ENCODE data around the gene DMD.

The DMD gene

GRCh38 chrX:31222946-31223345 is 1988.4 kb downstream of the DMD start:
- no peak overlapping the region for H3K4me3 ChIP-seq (ENCODE audit: low read depth, low read length)
- TF ChIP-seq CTCF (IDR thresholded peaks at IDR 0.05; ENCODE audit: insufficient read depth, low read depth, low read length, missing control alignments): no peak
- DNase-seq (ENCODE audit: low read depth): no peak

- no peak for TF ChIP-seq CTCF (IDR thresholded peaks at IDR 0.05; ENCODE audit: insufficient read depth, low read depth, low read length, missing control alignments)
- no peak for DNase-seq (ENCODE audit: low read depth)
Observed at GRCh38 chrX:31219174-31219573, 1992.2 kb downstream of the DMD start.

GRCh38 chrX:31217084-31217483 is 1994.3 kb downstream of the DMD start:
- TF ChIP-seq CTCF (IDR thresholded peaks at IDR 0.05; ENCODE audit: insufficient read depth, low read depth, low read length, missing control alignments): no peak
- no peak for DNase-seq (ENCODE audit: low read depth)
- no peak overlapping the region for H3K4me3 ChIP-seq (ENCODE audit: low read depth, low read length)

More at GRCh38 chrX:31219174-31219573, 1992.2 kb downstream of the DMD start:
- no peak overlapping the region for H3K4me3 ChIP-seq (ENCODE audit: low read depth, low read length)

GRCh38 chrX:31215277-31215815 is 1996.0 kb downstream of the DMD start:
- no peak for DNase-seq (ENCODE audit: low read depth)
- no peak overlapping the region for H3K4me3 ChIP-seq (ENCODE audit: low read depth, low read length)
- no peak for TF ChIP-seq CTCF (IDR thresholded peaks at IDR 0.05; ENCODE audit: insufficient read depth, low read depth, low read length, missing control alignments)

- peak; percentile 50 for TF ChIP-seq CTCF (IDR thresholded peaks at IDR 0.05; ENCODE audit: insufficient read depth, low read depth, low read length, missing control alignments)
- H3K4me3 ChIP-seq (ENCODE audit: low read depth, low read length): no peak overlapping the region
- DNase-seq (ENCODE audit: low read depth): peak; percentile 36
Observed at GRCh38 chrX:31213941-31214340, 1997.4 kb downstream of the DMD start.

- no peak overlapping the region for H3K4me3 ChIP-seq (ENCODE audit: low read depth, low read length)
- no peak for TF ChIP-seq CTCF (IDR thresholded peaks at IDR 0.05; ENCODE audit: insufficient read depth, low read depth, low read length, missing control alignments)
- DNase-seq (ENCODE audit: low read depth): no peak
Observed at GRCh38 chrX:31212856-31213748, 1998.2 kb downstream of the DMD start.
